NCI-H526 treated with DMSO at 0.1 percent for 48 hours (cell line): ENCODE measurements around the gene PTX4.

Source experiments
- DNase-seq: peaks from one replicate; lab custom pipeline; 2025; lab: John Stamatoyannopoulos, UW

PTX4 gene

GRCh38 chr16:1523581-1524245 lies 35.0 kb upstream of the PTX4 start:
- no peak for DNase-seq

GRCh38 chr16:1520461-1520860 lies 31.7 kb upstream of the PTX4 start:
- DNase-seq = no peak

GRCh38 chr16:1519831-1520230 lies 31.1 kb upstream of the PTX4 start:
- DNase-seq = no peak

GRCh38 chr16:1518626-1519135 lies 29.9 kb upstream of the PTX4 start:
- no peak for DNase-seq

- DNase-seq = no peak
Observed at GRCh38 chr16:1514507-1514906, 25.8 kb upstream of the PTX4 start.

- DNase-seq = no peak
Observed at GRCh38 chr16:1512774-1513173, 24.0 kb upstream of the PTX4 start.

GRCh38 chr16:1511662-1512569 lies 23.2 kb upstream of the PTX4 start:
- DNase-seq = no peak

- no peak for DNase-seq
Observed at GRCh38 chr16:1510941-1511351, 22.2 kb upstream of the PTX4 start.

GRCh38 chr16:1510272-1510671 lies 21.5 kb upstream of the PTX4 start:
- no peak for DNase-seq

GRCh38 chr16:1509307-1510221 lies 20.8 kb upstream of the PTX4 start:
- DNase-seq = no peak

- no peak for DNase-seq
Observed at GRCh38 chr16:1508494-1509187, 19.9 kb upstream of the PTX4 start.

GRCh38 chr16:1506494-1507213 lies 17.9 kb upstream of the PTX4 start:
- no peak for DNase-seq

GRCh38 chr16:1505912-1506311 lies 17.2 kb upstream of the PTX4 start:
- DNase-seq = no peak

GRCh38 chr16:1505073-1505844 lies 16.5 kb upstream of the PTX4 start:
- no peak for DNase-seq

GRCh38 chr16:1503110-1503955 lies 14.6 kb upstream of the PTX4 start:
- no peak for DNase-seq

- DNase-seq = no peak
Observed at GRCh38 chr16:1502092-1503004, 13.6 kb upstream of the PTX4 start.

GRCh38 chr16:1501630-1502029 lies 12.9 kb upstream of the PTX4 start:
- no peak for DNase-seq
